Panc1 (cell line): ENCODE results near the gene NUDT4B. TPM values are rescaled to one million over a fixed set of nuclear protein-coding genes. Genes with fewer than 3 reads are reported as not detected.
"Not testable (repeated sequence)": the region's sequence is repeated elsewhere in the genome, so short reads cannot be mapped to it uniquely, and the experiment has no call there.

ENCODE experiments used
- ATAC-seq: fragments of 200-7000 bp; cut with Tn5 transposase; 2 replicates; pipeline ENCODE4 v1.9.1; 2020; ENCODE audit warnings: mild to moderate bottlenecking, moderate library complexity
- BruUV-seq: library from RNA; stranded (reverse); fragments of 400-500 nt; replicated peaks from 2 replicates; lab custom pipeline; 2021; lab: Mats Ljungman, UMichigan
- CTCF ChIA-PET: fragments of 300-600 bp; sonication (Branson Sonifier 250); formaldehyde crosslinking; loops from one replicate; lab custom pipeline; 2022; ENCODE audit warnings: antibody characterized with exemption; lab: Charles Lee
- POLR2A ChIA-PET: fragments of 300-600 bp; sonication (Branson Sonifier 250); formaldehyde crosslinking; loops from one replicate; lab custom pipeline; 2022; ENCODE audit warnings: antibody characterized with exemption; lab: Charles Lee
- DNase-seq: peaks from one replicate; pipeline ENCODE4 v3.0.0-alpha.2; 2010; ENCODE audit warnings: low read depth, low spot score
- H3K27ac ChIP-seq: 2 replicates; pipeline ENCODE4 v1.5.1; 2011; ENCODE audit warnings: mild to moderate bottlenecking, low read length, inconsistent platforms
- H3K27me3 ChIP-seq: fragments of 200-500 bp; sonication (Bioruptor generic); 2 replicates; pipeline ENCODE4 v1.6.0; 2014; ENCODE audit warnings: low read length, inconsistent platforms; ENCODE audit not compliant: control insufficient read depth, insufficient read depth
- H3K36me3 ChIP-seq: fragments of 200-500 bp; sonication (Bioruptor generic); 2 replicates; pipeline ENCODE4 v1.5.1; 2014; ENCODE audit warnings: inconsistent platforms, mild to moderate bottlenecking, low read length, moderate library complexity; ENCODE audit not compliant: control insufficient read depth, insufficient read depth
- H3K4me1 ChIP-seq: 2 replicates; pipeline ENCODE4 v1.5.1; 2011; ENCODE audit warnings: inconsistent platforms, mild to moderate bottlenecking, low read length, moderate library complexity; ENCODE audit not compliant: control insufficient read depth, insufficient read depth
- H3K4me3 ChIP-seq, 2 experiments: 2 replicates each; pipeline ENCODE4 v1.5.1; 2011 to 2012; ENCODE audit warnings: low read depth in 2 of 2, low read length in 2 of 2, mild to moderate bottlenecking in 2 of 2, inconsistent platforms in 1 of 2, moderate library complexity in 1 of 2
- H3K9me3 ChIP-seq: fragments of 200-500 bp; sonication (Bioruptor generic); 2 replicates; pipeline ENCODE4 v1.5.1; 2014; ENCODE audit warnings: low read depth, mild to moderate bottlenecking, inconsistent platforms, low read length, moderate library complexity; ENCODE audit not compliant: control insufficient read depth, insufficient read depth
- in situ Hi-C: cut with HindIII; loops from 2 replicates; pipeline ENCODE4 v1.10.0; 2016; ENCODE audit warnings: low sequenced_read_pairs, low pct_unique_long_range_greater_than_20kb
- intact Hi-C: fragments of 100-400 bp; cut with micrococcal nuclease; formaldehyde crosslinking; loops from one replicate; pipeline ENCODE4 v1.10.0; 2022; ENCODE audit not compliant: unreplicated experiment
- total RNA-seq: library from RNA; stranded (reverse); gene quantifications from one replicate; pipeline ENCODE4 v1.2.1, GENCODE V29; 2021; ENCODE audit not compliant: unreplicated experiment

NUDT4B gene
- total RNA-seq, 1 experiment from 2014 or later, result 0.59 TPM

DNA sequence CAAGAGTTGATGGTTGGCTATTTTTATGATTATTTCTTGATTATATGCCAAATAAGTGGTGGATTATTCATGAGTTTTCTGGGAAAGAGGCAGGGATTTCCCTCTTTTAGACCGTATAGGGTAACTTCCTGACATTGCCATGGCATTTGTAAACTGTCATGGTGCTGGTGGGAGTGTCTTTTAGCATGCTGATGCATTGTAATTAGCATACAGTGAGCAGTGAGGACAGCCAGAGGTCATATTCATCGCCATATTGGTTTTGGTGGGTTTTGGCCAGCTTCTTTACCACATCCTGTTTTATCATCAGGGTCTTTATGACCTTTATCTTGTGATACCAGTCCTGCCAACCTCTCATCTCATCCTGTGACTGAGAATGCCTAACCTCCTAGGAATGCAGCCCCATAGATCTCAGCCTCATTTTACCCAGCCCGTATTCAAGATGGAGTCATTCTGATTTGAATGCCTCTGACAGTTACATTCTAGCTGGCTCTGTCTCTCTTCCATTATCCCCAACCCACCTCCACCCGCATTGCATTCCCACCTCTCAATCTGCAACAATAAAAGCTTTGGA, 45.3 kb downstream of the NUDT4B start:
- ATAC-seq, in situ Hi-C loops, intact Hi-C loops, POLR2A ChIA-PET, H3K4me3 ChIP-seq, BruUV-seq, H3K9me3 ChIP-seq, H3K27me3 ChIP-seq, H3K4me1 ChIP-seq, H3K36me3 ChIP-seq, CTCF ChIA-PET, DNase-seq, H3K27ac ChIP-seq: not testable (repeated sequence)

Other genes with a start within 250 kb of the NUDT4B start
- gene NBPF14, start 152.8 kb upstream of the NUDT4B start, total RNA-seq, result 19.7 TPM
- 13.6 TPM for gene PDE4DIP, start 95.7 kb downstream of the NUDT4B start, total RNA-seq